ENCODE data around the gene CIZ1. TPM values are rescaled to one million over a fixed set of nuclear protein-coding genes. Genes with fewer than 3 reads are reported as not detected.

Gene CIZ1
- total RNA-seq, 1 experiment from 2014 or later: 93.7 TPM

DNA sequence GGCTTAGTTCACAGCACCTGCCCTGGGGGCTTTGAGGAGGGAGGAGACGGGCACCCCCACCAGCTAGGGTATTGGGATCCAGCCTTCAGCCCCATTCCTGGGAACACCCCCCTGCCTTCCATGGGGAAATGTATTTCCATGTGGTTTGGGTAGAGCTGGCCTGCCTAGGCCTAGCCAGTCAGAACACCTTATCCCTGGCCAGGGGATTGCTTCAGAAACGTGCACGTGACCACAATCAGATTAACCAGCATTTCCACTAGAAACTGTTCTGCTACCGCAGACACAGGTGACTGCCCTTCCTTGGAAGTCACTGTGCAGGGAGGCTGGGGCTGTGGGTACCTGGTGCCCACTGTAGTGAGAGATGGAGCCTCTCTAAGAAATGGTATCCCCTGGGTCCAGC, 17.3 kb downstream of the CIZ1 start:
- no peaks in the 10 kb centered on the region for H3K9me3 Mint-ChIP-seq (ENCODE audit: low read depth, unreplicated experiment)
- H3K36me3 Mint-ChIP-seq (ENCODE audit: insufficient read depth, unreplicated experiment): peaks cover under 1% of the 10 kb centered on the region
- intact Hi-C loops (cut with micrococcal nuclease; ENCODE audit: unreplicated experiment): no loop called here
- no TSS peak for BruUV-seq (replicated peaks)
- no peaks in the 10 kb centered on the region for H3K4me1 Mint-ChIP-seq (ENCODE audit: low read depth, unreplicated experiment)
- H3K27me3 Mint-ChIP-seq (ENCODE audit: unreplicated experiment): no peaks in the 10 kb centered on the region
- TF ChIP-seq, protein P1, sequence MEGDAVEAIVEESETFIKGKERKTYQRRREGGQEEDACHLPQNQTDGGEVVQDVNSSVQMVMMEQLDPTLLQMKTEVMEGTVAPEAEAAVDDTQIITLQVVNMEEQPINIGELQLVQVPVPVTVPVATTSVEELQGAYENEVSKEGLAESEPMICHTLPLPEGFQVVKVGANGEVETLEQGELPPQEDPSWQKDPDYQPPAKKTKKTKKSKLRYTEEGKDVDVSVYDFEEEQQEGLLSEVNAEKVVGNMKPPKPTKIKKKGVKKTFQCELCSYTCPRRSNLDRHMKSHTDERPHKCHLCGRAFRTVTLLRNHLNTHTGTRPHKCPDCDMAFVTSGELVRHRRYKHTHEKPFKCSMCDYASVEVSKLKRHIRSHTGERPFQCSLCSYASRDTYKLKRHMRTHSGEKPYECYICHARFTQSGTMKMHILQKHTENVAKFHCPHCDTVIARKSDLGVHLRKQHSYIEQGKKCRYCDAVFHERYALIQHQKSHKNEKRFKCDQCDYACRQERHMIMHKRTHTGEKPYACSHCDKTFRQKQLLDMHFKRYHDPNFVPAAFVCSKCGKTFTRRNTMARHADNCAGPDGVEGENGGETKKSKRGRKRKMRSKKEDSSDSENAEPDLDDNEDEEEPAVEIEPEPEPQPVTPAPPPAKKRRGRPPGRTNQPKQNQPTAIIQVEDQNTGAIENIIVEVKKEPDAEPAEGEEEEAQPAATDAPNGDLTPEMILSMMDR (IDR thresholded peaks at IDR 0.05; ENCODE audit: unreplicated experiment): no peak
- CTCF ChIA-PET: no interaction called here
- no peak overlapping the region for H3K27ac Mint-ChIP-seq (ENCODE audit: unreplicated experiment)
- DNase-seq: no peak
- no peak overlapping the region for H3K4me3 Mint-ChIP-seq (ENCODE audit: low read depth, unreplicated experiment)

DNA sequence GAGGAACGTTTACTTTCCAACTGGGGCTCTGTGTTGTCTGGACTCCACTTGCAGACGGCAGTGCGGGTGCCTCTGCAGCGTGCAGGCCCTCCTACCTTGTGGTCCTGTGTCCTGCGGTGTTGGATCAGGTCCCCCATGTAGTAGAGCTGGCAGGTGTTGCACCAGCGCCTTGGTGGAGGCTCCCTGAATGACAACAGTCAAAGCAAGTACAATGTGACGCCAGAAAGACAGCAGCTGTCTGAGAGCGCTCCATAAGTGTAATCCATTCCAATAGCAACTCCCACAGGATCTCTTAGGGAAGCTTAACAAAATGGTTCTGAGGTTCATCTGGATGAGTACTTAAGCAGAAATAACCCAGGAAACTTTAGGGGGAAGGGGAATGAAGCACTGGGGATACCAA, 21.4 kb downstream of the CIZ1 start:
- Mint-ChIP-seq H3K36me3 (ENCODE audit: insufficient read depth, unreplicated experiment) (peaks cover 23% of the 10 kb centered on the region), H3K4me1 (ENCODE audit: low read depth, unreplicated experiment) (no peaks in the 10 kb centered on the region), H3K27ac (ENCODE audit: unreplicated experiment) (no peak overlapping the region), H3K27me3 (ENCODE audit: unreplicated experiment) (no peaks in the 10 kb centered on the region), H3K4me3 (ENCODE audit: low read depth, unreplicated experiment) (no peak overlapping the region), H3K9me3 (ENCODE audit: low read depth, unreplicated experiment) (no peaks in the 10 kb centered on the region)
- no peak for DNase-seq
- intact Hi-C loops (cut with micrococcal nuclease; ENCODE audit: unreplicated experiment): no loop called here
- TF ChIP-seq, protein P1 (IDR thresholded peaks at IDR 0.05; ENCODE audit: unreplicated experiment): no peak
- BruUV-seq (replicated peaks): no TSS peak
- CTCF ChIA-PET: no interaction called here

DNA sequence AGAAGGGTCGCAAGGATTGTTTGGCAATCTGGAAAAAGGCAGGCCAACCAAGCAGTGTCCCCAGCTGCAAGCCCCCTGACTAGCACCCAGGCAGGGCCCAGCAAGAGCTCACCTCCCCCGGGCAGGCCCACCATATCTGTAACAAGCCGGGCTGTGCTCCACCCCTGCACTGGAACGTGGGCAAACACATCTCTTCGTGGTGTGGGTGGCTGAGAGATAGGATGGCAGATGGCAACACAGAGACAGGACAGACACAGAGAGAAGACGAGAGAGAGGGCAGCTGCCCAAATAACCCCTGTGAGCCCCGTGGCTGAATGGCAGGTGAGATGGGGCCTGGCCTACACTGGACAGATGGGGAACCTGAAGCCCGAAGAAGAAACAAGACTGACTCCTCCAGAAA, 21.9 kb downstream of the CIZ1 start:
- CTCF ChIA-PET: no interaction called here
- peaks cover 26% of the 10 kb centered on the region for H3K36me3 Mint-ChIP-seq (ENCODE audit: insufficient read depth, unreplicated experiment)
- H3K4me1 Mint-ChIP-seq (ENCODE audit: low read depth, unreplicated experiment): no peaks in the 10 kb centered on the region
- no peak for DNase-seq
- no peaks in the 10 kb centered on the region for H3K27me3 Mint-ChIP-seq (ENCODE audit: unreplicated experiment)
- H3K4me3 Mint-ChIP-seq (ENCODE audit: low read depth, unreplicated experiment): no peak overlapping the region
- intact Hi-C loops (cut with micrococcal nuclease; ENCODE audit: unreplicated experiment): no loop called here
- BruUV-seq (replicated peaks): no TSS peak
- no peak overlapping the region for H3K27ac Mint-ChIP-seq (ENCODE audit: unreplicated experiment)
- H3K9me3 Mint-ChIP-seq (ENCODE audit: low read depth, unreplicated experiment): no peaks in the 10 kb centered on the region
- TF ChIP-seq, protein P1 (IDR thresholded peaks at IDR 0.05; ENCODE audit: unreplicated experiment): no peak

DNA sequence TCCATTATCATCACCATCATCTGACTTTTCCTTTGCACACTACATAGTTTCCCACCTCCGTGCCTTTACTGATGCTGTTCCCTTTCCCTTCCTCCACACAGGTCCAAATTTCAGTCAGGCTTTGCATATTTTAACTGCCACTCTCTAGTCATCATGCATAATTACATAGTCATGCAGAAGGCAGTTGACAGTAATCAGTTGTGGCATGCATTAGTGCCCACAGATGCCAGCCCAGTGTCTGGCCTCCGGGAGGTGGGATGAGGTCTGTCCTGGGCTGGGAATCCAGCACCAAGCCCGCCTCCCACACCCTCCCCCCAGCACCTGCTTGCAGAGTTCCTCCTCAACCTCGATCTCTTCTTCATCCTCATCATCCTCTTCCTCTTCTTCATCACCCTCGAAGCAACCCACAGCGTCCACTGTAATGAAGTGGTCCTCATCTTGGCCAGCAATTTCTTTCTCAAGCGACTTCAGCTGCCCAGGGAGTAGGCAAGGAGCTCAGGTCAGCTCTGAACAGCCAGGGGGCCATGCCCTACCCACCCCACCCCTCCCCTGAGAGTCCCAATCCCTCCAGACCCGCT, 22.6 kb downstream of the CIZ1 start:
- Mint-ChIP-seq H3K4me1 (ENCODE audit: low read depth, unreplicated experiment) (no peaks in the 10 kb centered on the region), H3K27me3 (ENCODE audit: unreplicated experiment) (no peaks in the 10 kb centered on the region), H3K27ac (ENCODE audit: unreplicated experiment) (peak overlapping the region; percentile 69), H3K9me3 (ENCODE audit: low read depth, unreplicated experiment) (no peaks in the 10 kb centered on the region), H3K36me3 (ENCODE audit: insufficient read depth, unreplicated experiment) (peaks cover 33% of the 10 kb centered on the region), H3K4me3 (ENCODE audit: low read depth, unreplicated experiment) (no peak overlapping the region)
- no TSS peak for BruUV-seq (replicated peaks)
- TF ChIP-seq, protein P1 (IDR thresholded peaks at IDR 0.05; ENCODE audit: unreplicated experiment): no peak
- CTCF ChIA-PET: no interaction called here
- no peak for DNase-seq
- intact Hi-C loops (cut with micrococcal nuclease; ENCODE audit: unreplicated experiment): no loop called here

Data from Calu3 (cell line).